IPS-18c (cell line): ENCODE measurements around the gene ALDOA.
"Not testable (repeated sequence)": the region's sequence is repeated elsewhere in the genome, so short reads cannot be mapped to it uniquely, and the experiment has no call there.

Source experiments
- H3K4me3 ChIP-seq: 2 replicates; pipeline ENCODE4 v1.7.0; 2013; ENCODE audit warnings: low read depth, mild to moderate bottlenecking, low read length, moderate library complexity; ENCODE audit not compliant: insufficient read depth
- H3K9me3 ChIP-seq: one replicate; pipeline ENCODE4 v1.6.1; 2013; ENCODE audit warnings: mild to moderate bottlenecking, low read length, moderate library complexity; ENCODE audit not compliant: control insufficient read depth, insufficient read depth

ALDOA gene

DNA sequence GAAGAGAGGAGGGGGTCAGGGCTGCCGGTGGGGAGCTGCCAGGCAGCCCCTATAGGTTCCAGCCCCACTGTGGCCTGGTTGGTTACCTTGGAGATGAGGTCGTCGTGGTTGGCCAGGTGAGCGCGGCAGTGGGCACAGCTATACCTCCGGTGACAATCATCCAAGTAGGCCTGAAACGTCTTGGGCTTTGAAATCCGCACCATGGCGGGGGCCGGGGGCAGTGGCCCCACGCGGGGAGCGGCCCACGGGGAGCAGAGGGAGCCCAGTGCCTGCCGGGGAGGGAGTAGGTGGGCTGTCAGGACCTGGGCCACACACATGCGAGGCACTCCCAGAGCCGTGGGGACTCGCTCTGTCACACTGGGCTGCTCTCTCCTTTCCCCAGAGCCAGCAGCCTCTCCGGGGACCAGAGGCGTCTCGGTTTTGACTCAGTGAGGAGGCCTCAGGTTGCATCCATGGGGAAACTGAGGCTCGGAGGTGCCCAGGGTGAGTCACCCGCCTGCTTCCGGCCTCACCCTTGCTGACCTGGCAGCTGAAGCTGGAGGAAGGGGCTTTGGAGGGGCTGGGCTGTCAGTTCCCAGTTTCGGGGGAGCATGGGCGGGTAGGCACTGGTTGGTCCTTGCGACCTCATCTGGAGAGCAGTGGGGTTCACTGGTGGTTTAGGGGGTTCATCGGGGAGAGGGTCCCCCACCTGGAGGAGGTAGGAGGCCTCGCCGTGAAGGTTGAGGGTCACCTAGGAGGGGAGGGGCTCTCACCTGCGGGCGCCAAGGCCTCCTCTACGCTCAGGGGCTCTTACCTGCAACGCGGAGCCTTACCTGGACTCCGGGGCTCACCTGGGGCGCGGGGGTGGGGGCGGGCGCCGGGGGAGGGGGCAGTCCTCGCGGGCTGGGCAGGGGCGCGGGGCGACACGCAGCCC lies 29.9 kb downstream of the ALDOA start:
- peaks cover 12% of the 10 kb centered on the region for H3K9me3 ChIP-seq
- H3K4me3 ChIP-seq = peak overlapping the region; percentile 0; the same call in 1 of the 2 replicates

DNA sequence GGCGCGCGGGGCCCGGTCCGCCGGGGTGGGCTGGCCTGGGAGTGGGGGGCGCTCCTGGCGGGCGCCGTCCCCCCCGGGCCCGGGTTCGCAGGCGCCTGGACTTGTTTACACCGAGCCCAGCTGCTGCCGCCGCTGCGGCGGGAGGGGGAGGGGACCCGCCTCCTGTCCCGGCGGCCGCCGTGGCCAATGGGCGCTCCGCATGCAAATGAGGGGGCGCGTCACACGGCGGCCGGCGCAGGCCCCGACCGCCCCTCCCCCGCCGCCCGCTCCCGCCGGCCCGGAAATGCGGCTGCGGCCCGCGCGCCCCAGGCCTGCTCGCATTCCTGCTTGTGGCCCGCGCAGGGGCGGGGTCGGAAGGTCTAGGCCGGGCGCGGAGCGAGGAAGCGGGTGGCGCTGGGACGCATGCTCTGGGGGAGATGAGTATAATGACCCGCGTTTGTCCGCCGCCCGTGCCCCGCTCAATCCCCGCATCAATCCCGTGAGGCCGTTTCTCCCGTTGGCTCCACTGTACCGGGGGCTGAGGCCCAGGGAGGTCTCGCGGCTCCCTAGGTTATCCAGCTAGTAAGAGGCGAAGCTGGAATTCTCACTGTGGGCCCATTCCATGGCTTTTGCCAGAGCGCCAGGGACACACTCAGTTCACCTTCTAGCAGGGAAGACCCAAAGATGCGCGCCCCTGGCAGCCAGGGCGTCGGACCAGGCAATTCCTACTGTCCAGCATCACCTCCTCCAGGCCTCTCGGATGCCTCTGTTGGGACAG lies 30.7 kb downstream of the ALDOA start, which contains the start of gene YPEL3:
Gene YPEL3, minus strand, starts transcription at position 109 of the 757 bp plus-strand sequence. CDS start 731 bp downstream, outside the sequence.
- Histone ChIP-seq H3K9me3 (peaks cover 12% of the 10 kb centered on the region), H3K4me3 (peak within 1 kb of the TSS; percentile 46)

DNA sequence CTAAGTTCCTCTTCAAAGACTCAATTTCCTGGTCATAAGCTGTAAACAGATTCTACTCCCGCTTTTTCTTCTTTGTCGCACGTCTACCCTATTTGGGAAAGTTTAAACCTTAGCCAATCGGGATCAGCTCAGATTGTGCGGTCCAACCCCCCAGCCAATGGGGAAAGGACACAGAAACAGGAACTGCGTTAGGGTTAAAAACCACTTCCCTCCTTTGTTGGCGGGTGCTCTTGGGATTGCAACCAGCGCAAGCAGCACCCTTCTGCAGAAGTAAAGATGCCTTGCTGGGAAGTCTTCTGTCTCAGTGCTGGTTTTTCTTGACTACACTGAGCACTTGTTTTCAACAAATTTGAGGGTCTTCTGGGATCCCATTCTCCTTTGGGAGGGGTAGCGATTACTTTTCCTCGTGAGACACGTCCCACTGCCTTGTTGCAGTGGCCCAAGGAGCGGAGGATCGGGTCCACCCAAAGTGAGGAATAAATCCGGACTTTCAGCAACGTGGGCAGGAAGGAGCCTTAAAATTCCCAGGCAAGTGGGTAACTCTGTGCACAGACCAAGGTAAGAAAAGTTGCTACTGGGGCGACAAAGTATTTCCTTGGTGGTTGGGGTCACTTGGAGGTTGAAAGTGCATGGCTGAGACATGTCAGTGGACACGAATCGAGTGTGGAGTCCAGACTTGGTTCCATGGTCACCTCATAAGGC lies 31.5 kb downstream of the ALDOA start:
- peaks cover 12% of the 10 kb centered on the region for H3K9me3 ChIP-seq
- peak overlapping the region; percentile 46 for H3K4me3 ChIP-seq

DNA sequence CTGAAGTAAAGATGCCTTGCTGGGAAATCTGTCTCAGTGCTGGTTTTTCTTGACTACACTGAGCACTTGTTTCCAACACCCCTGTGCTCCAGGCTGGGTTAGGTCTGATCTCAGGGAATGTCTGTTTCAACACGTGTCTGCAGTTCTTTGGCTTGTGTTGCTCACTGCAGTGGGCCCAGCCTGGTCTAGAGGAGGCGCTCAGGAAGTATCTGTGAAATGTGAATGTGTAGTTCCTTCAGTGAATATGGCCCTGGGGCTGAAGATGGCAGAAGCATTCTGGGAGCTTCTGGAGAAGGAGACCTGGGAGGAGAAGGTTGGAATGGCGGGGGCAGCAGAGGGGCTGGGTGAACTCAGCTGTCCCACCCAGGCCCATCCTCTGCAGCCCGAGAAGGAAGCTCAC lies 38.5 kb downstream of the ALDOA start:
- Histone ChIP-seq H3K4me3 (no peak overlapping the region), H3K9me3 (no peaks in the 10 kb centered on the region)

DNA sequence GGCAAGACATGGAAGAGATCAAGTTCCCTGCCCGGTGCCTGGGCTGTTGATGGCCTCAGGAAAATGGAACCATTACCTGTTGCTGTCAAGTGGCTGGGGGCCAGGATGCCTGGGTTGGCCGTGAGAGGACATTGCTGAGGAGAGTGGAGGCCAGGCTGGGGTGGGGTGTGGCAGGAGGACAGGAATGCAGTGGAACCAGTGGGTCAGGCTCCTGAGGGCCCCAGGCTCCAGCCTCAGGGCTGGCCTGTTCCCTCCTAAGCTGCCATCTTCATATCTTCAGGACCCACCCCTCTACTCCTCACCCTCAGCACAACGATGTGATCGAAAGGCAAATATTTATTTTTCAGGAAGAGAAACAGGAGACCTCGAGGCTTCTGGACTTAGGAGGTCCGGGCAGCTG lies 38.9 kb downstream of the ALDOA start:
- H3K4me3 ChIP-seq = no peak overlapping the region

DNA sequence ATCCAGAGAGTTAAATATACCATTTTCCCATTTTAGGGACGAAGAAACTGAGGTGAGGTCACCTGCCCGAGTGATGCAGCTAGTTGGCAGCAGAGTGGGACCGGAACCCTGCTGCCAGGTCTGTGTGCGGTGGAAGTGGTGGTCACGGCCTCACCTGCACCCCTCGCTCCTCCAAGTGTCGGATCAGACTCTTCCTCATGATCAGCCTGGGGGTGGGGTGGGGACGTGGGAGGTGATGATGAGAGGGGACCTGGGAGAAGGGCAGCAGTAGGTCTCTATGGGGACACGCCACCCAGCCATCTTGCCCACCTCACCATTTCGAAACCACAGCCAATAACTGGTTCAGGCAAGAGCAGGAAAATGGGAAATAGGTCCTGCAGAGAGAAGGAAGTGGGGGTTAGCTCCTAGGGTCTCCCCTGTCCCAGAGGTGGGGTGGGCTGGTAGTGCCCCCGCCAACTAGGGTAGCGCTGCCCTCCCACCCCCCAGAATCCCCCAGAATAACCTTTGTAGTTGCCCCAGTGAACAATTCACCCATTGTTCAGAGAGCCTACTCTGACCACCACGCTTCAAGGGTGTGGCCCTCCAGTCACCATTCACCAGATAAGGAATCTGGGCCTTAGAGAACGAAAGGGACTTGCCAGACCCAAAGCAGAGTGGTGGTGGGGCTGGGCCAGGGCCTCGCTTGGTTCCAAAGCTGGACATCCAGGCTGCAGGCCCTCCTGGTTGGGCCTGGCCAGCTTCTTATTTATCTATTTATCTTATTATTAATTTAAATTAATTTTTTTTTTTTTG lies 42.7 kb downstream of the ALDOA start:
- H3K4me3 ChIP-seq = no peak overlapping the region

More for the DNA sequence above, 38.9 kb downstream of the ALDOA start:
- no peaks in the 10 kb centered on the region for H3K9me3 ChIP-seq

DNA sequence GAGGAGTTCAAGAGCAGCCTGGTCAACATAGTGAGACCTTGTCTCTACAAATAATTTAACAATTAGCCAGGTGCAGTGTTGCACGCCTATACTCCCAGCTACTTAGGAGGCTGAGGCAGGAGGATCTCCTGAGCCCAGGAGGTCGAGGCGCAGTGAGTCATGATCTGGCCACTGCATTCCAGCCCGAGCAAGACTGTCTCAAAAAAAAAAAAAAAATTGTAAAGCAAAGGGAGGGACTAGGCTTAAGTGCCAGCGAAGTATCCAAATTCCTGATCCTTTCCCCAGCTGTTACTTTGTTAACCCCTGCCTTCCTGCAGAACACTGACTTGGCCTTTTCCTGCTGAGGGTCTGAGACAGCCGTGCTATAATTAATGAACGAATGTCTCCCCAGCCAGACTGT lies 45.1 kb downstream of the ALDOA start:
- Histone ChIP-seq H3K4me3 (no peak overlapping the region), H3K9me3 (no peaks in the 10 kb centered on the region)

More for the DNA sequence above, 42.7 kb downstream of the ALDOA start:
- no peaks in the 10 kb centered on the region for H3K9me3 ChIP-seq

DNA sequence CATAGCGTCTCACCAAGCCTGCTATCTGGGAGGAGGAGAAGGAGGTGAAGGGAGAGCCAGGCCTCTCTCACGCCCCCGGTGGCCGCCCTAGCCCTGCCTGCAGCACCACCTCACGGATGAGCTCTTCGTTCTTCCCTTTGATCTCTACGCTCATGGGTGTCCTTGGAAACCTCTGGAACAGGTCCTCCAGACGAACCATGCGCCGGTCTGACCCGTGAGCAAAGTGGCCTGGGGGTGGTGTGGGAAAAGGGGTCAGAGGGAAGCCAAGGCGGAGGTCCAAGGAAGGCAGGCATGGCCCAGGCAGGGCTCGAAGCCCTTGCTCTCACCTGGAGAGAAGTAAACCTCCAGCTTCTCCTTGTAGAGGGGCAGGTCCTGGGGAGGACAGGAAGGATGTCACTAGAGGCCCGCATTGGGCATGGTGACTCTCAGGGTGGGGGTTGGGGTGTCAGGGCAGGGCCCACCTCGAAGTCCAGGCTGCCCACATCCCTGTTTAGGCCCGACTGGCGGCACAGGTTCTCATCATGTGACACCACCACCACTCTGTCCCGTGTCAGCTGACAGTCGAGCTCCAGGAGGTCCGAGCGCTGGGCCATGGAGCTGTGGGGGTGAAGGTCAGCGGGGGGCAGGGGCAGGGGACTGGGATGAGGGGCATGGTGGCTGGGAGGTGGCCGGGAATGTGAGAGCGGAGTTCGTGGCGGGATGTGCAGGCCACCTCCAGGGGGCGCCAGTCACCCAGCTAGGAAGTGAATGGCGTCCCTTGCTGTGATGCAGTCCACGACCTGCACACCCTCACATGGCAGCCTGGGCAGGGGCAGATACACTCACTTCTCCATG lies 46.9 kb downstream of the ALDOA start:
- no peaks in the 10 kb centered on the region for H3K9me3 ChIP-seq
- no peak overlapping the region for H3K4me3 ChIP-seq

DNA sequence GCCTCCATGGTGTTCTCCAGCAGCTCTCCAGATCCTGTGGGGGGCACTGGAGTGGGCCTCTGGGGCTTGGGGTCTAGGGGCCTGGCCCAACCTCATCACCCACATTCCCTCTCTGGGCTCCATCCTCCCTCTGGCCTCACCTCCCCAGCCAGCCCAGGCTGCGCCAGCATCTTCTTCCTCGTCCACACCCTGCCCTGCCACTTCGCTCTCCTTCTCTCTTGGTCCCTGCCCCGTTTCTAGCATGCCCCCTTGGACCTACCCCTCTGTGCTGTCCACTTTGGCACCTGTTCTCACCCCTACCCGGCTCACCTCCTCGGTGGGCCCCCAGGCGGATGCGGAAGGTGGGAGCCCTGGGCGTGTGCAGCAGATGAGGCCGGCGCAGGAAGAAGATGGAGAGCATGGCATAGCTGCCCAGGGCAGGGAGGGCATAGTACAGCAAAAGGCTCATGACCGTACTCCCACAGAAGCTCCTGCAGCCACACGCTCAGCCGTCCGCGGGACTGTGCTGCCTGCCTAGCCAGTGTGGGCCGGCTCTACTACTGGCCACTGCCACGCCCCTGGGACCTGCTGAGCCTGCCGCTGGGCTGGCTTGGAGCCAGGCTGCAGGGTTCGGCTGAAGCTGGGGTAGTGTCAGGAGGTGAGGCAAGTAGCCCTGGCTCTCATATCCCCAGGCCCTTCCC lies 47.6 kb downstream of the ALDOA start, which contains the start of gene GDPD3:
Gene GDPD3, minus strand, starts transcription at position 507 of the 680 bp plus-strand sequence. Its CDS starts 59 bp downstream, at position 448.
- H3K4me3 ChIP-seq = no peak within 1 kb of the TSS; the same call in 1 of the 2 replicates
- H3K9me3 ChIP-seq = no peaks in the 10 kb centered on the region

DNA sequence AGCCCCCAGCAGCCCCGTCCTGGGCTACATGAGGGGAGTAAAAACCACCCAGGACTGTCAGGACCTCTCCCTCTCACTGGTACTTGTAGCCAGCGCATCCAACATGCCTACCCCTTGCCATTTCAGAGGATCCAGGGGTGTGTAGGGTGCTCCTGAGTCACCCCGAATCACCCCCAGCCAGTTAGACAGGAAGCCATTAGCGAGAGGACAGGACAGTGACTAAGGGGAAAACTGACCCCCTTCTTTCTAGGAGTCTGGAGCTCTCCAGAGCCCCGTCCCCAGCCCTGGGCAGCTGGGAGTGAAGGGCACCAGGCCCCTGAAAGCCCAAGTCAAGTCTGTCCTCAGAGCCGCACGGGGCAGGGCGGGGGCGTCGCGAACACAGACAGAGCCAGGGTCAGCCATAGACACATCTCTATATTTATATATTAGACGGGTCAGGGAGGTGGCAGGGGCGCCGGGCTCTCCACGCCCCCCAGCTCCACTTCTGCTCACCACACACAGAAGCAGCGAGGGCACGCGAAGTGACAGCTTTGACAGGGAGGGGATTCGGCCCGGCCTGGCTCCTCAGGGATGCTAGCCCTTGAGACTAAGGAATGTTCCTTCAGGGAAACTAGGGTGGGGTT lies 48.3 kb downstream of the ALDOA start:
- H3K9me3 ChIP-seq = no peaks in the 10 kb centered on the region
- H3K4me3 ChIP-seq = no peak overlapping the region; the same call in 1 of the 2 replicates

DNA sequence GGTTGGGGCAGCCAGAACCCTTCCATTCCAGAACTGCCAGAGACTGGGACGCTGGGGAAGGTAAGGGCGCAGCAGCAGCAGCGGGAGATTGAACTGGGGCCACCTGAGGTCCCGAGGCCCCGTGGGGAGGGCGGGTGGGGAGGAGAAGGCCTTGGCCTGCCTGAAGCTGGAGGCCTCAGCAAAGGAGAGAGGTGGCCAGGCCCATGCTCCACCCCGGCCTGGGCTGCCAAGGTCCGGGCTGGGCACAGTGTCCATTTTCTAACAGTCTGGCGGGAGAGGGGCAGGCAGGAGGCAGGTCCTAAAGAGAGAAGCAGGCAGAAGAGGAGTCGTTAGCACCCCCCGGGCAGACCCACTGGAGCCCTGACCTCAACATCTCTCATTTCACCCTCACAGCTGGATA lies 48.9 kb downstream of the ALDOA start:
- H3K4me3 ChIP-seq = no peak overlapping the region
- H3K9me3 ChIP-seq = no peaks in the 10 kb centered on the region

DNA sequence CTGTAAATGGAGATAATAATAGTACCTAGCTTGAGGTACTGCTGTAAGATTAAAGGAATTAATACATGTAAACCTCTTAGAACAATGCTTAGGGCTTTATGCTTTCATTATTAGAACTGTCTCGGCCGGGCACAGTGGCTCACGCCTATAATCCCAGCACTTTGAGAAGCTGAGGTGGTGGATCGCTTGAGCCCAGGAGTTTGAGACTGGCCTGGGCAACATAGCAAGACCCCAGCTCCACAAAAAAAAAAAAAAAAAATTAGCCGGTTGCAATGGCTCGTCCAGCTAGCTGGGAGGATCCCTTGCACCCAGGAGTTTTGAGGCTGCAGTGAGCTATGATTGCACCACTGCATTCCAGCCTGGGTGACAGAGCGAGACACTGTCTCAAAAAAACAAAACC lies 49.3 kb downstream of the ALDOA start:
- not testable (repeated sequence) for H3K4me3 ChIP-seq, H3K9me3 ChIP-seq

DNA sequence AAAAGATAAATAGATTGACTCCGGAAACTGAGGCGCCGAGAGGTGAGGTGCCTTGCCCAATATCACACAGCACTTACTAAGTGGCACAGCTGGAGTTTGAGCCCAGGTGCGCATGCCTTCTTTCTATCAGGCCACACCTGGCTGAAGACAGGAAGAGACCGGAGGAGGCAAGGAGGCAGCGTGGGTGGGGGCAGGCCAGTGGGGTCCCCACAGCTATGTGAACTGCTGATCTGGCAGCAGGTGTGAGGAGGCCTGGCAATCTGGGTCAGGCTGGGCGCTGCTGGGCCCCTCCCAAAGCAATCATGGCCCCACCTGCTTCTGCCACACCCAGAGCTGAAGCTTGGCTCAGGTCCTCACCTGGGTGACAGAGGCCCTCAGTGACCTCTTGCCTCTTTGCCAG lies 49.7 kb downstream of the ALDOA start:
- Histone ChIP-seq H3K9me3 (no peaks in the 10 kb centered on the region), H3K4me3 (no peak overlapping the region)

DNA sequence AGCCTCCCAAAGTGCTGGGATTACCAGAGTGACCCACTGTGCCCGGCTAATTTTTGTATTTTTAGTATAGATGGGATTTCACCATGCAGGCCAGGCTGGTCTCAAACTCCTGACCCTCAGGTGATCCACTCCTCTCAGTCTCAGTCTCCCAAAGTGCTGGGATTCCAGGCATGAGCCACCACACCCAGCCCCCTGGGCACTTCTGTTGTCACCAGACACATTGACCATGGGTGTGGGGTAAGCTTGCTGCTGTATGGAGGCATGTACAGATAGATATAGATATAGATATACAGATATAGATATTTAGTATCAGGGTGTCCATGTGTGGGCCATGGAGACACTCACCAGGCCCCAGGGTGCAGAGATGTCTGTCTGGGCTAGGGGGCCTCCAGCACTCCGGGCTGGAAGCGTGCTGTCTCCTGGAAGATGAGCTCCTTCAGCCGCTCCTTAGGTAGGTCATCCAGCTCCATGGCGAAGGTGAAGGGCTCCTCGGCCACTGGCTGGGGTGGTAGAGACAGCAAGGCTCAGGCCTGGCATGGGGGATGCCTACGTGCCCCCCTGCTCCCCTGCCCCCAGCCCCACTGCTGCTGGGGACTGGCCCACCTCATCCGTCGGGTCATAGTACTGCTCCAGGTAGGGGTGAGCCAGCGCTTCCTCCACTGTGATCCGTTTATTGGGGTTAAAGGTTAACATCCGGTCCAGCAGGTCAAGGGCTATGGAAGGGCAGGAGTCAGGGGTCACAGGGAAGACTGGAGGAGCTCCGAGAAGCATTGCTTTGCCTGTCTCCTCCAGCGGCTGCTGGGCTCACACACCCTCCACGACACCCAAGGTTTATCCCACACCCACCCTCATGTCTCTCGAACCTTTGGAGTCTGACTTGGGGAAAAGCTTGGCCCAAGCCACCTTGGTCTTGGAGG lies 51.0 kb downstream of the ALDOA start:
- H3K9me3 ChIP-seq = no peaks in the 10 kb centered on the region
- H3K4me3 ChIP-seq = no peak overlapping the region
